Pancreas (tissue), 10 donors: Measurements from ENCODE around the gene SLC43A2. TPM values are rescaled to one million over a fixed set of nuclear protein-coding genes. Genes with fewer than 3 reads are reported as not detected.
A peak's percentile ranks its signal among the peaks of the same experiment; 100 is the strongest.

Experiments
- ATAC-seq, 4 donors: fragments of 200-7000 bp; cut with Tn5 transposase; one replicate each; pipeline versions ENCODE4 v1.8.0 to v1.9.1; 2020; ENCODE audit warnings: mild to moderate bottlenecking in 4 of 4, moderate library complexity in 4 of 4
- DNase-seq, 6 donors: peaks; one replicate each; pipeline ENCODE4 v3.0.0-alpha.2; 2020
- FAIRE-seq: peaks from 2 replicates; lab custom pipeline; 2012; peaks lifted over from hg19 to GRCh38; lab: Jason Lieb, UNC
- H3K27ac ChIP-seq, 4 donors: fragments of 200-600 bp; sonication (generic); 1 replicate in 3 of 4; 2 replicates in 1 of 4; pipeline versions ENCODE4 v1.5.0 to v1.8.0; 2020
- H3K27me3 ChIP-seq, 4 donors: fragments of 200-600 bp; one replicate each; pipeline ENCODE4 v1.8.0; 2021
- H3K36me3 ChIP-seq, 3 donors: fragments of 200-600 bp; sonication (generic) in 1 of 3; one replicate each; pipeline versions ENCODE4 v1.5.0 to v1.8.0; 2020 to 2021
- H3K4me1 ChIP-seq, 3 donors: fragments of 200-600 bp; one replicate each; pipeline ENCODE4 v1.8.0; 2021
- H3K4me3 ChIP-seq, 4 donors: fragments of 200-600 bp; sonication (generic) in 2 of 4; one replicate each; pipeline versions ENCODE4 v1.5.0 to v1.8.0; 2020 to 2021
- H3K9me3 ChIP-seq, 4 donors: fragments of 200-600 bp; one replicate each; pipeline ENCODE4 v1.8.0; 2021
- CTCF ChIP-seq, 4 donors: fragments of 200-600 bp; sonication (generic) in 3 of 4; IDR thresholded peaks; one replicate each; pipeline versions ENCODE4 v1.5.0 to v1.8.0; 2021; ENCODE audit warnings: antibody characterized with exemption in 4 of 4
- whole genome bisulfite sequencing, 2 donors: extraction: QIAGEN DNeasy Blood & Tissue Kit; methylation state at CpG; one replicate each; pipeline ENCODE4 v1.1.7; 2013; 5-methylcytosine and 5-hydroxymethylcytosine counted together
- intact Hi-C, 3 donors: fragments of 100-400 bp; cut with DNase I; formaldehyde crosslinking; loops; one replicate each; pipeline versions ENCODE4 v1.11.1 to v1.14.2; 2022
- polyA plus RNA-seq, 2 donors: library from polyadenylated mRNA; stranded (reverse); fragments of 200-250 nt; gene quantifications; one replicate each; pipeline ENCODE4 v1.2.3, GENCODE V29; 2013
- total RNA-seq, 6 donors: library from RNA; stranded (reverse); fragmentation: NEBNext Ultra II Directional in 4 of 6; extraction: Animal tissue kit (Norgen Biotek cat#: 25700) in 4 of 6; gene quantifications; one replicate each; pipeline versions ENCODE4 v1.2.1 to v1.2.4, GENCODE V29; 2021 to 2023
- donor health status: healthy with polysubstance abuse.
- donor health status: DM: no; HTN: no; CAD: no; lungs with moderate emphysema.
- donor health status: DM: no; HTN: no; CAD: no.
- donor health status: control.
- donor health status: control.
- donor health status: Bipolar disorder and iron deficiency.
- donor health status: DM: yes; HTN: yes; CAD: no.
- donor health status: DM: no; HTN: no; CAD: no.
- donor health status: DM: no; HTN: no; CAD: no.
- donor health status: DM: yes; HTN: yes; CAD: no.

Gene SLC43A2
- total and polyA plus RNA-seq, 8 donors, result 2.6 to 14.5 (median 9.8) TPM

- Histone ChIP-seq H3K9me3 (no peaks in the 10 kb centered on the region), H3K36me3 (no peaks in the 10 kb centered on the region), H3K27me3 (no peaks in the 10 kb centered on the region), H3K27ac (peak overlapping the region in 2 of 4 donors; percentile 95 to 98), H3K4me3 (peak overlapping the region; percentile 44 to 93 (median 70)), H3K4me1 (peaks cover 0 to 5% (median 4%) of the 10 kb centered on the region in 3 donors)
- FAIRE-seq, result no peak
- peak in 1 of 6 donors; percentile 46 for DNase-seq
- TF ChIP-seq CTCF (IDR thresholded peaks at IDR 0.05), result no peak
- 23 to 27% methylated on average over 37 to 39 of the region's 39 CpGs for WGBS, 2 donors
- intact Hi-C loops, result no loop called here
- no peak for ATAC-seq
These were observed 1.3 kb downstream of the SLC43A2 start for GRCh38 chr17:1627182-1627981.

GRCh38 chr17:1626333-1626732, 2.3 kb downstream of the SLC43A2 start:
- DNase-seq (no peak), ATAC-seq (no peak), FAIRE-seq (no peak)
- peak overlapping the region in 1 of 4 donors; percentile 95 for H3K27ac ChIP-seq
- intact Hi-C loops, result no loop called here
- no peaks in the 10 kb centered on the region for H3K9me3 ChIP-seq
- peaks cover 0 to 5% (median 4%) of the 10 kb centered on the region in 3 donors for H3K4me1 ChIP-seq
- no peaks in the 10 kb centered on the region for H3K36me3 ChIP-seq
- no peaks in the 10 kb centered on the region for H3K27me3 ChIP-seq
- H3K4me3 ChIP-seq, result no peak overlapping the region
- TF ChIP-seq CTCF (IDR thresholded peaks at IDR 0.05), result no peak
- 67 to 76% methylated on average over 3 of the region's 3 CpGs for WGBS, 2 donors

GRCh38 chr17:1625581-1625980, 3.1 kb downstream of the SLC43A2 start:
- H3K4me3 ChIP-seq, result no peak overlapping the region
- H3K9me3 ChIP-seq, result no peaks in the 10 kb centered on the region
- H3K27me3 ChIP-seq, result no peaks in the 10 kb centered on the region
- ATAC-seq (no peak), DNase-seq (no peak), FAIRE-seq (no peak)
- H3K4me1 ChIP-seq, result peaks cover 0 to 5% (median 4%) of the 10 kb centered on the region in 3 donors
- 84 to 90% methylated on average over 6 of the region's 6 CpGs for WGBS, 2 donors
- no peaks in the 10 kb centered on the region for H3K36me3 ChIP-seq
- no peak overlapping the region for H3K27ac ChIP-seq
- intact Hi-C loops, result no loop called here
- no peak for TF ChIP-seq CTCF (IDR thresholded peaks at IDR 0.05)

- WGBS, 2 donors, result 88 to 90% methylated on average over 14 of the region's 14 CpGs
- ATAC-seq (no peak), FAIRE-seq (no peak), DNase-seq (no peak)
- TF ChIP-seq CTCF (IDR thresholded peaks at IDR 0.05), result no peak
- no peaks in the 10 kb centered on the region for H3K36me3 ChIP-seq
- H3K27ac ChIP-seq, result no peak overlapping the region
- H3K27me3 ChIP-seq, result no peaks in the 10 kb centered on the region
- H3K4me3 ChIP-seq, result no peak overlapping the region
- H3K4me1 ChIP-seq, result peaks cover 0 to 5% (median 4%) of the 10 kb centered on the region in 3 donors
- intact Hi-C loops, result no loop called here
- no peaks in the 10 kb centered on the region for H3K9me3 ChIP-seq
These were observed 3.6 kb downstream of the SLC43A2 start for GRCh38 chr17:1625053-1625452.

GRCh38 chr17:1624650-1625049, 4.0 kb downstream of the SLC43A2 start:
- H3K27me3 ChIP-seq, result no peaks in the 10 kb centered on the region
- no peak for DNase-seq
- WGBS, 2 donors, result 86 to 89% methylated on average over 12 of the region's 12 CpGs
- no peaks in the 10 kb centered on the region for H3K36me3 ChIP-seq
- H3K4me3 ChIP-seq, result no peak overlapping the region
- FAIRE-seq, result no peak
- H3K9me3 ChIP-seq, result no peaks in the 10 kb centered on the region
- TF ChIP-seq CTCF (IDR thresholded peaks at IDR 0.05), result no peak
- no peak overlapping the region for H3K27ac ChIP-seq
- peaks cover 0 to 5% (median 2%) of the 10 kb centered on the region in 3 donors for H3K4me1 ChIP-seq
- ATAC-seq, result no peak
- intact Hi-C loops, result no loop called here
